Mesendoderm (in vitro differentiated cells): ENCODE measurements around the gene CDR2L.

ENCODE experiments used
- DNase-seq: peaks from one replicate; pipeline ENCODE4 v3.0.0; 2013
- H2AK5ac ChIP-seq: 2 replicates; pipeline ENCODE4 v1.6.1; 2013; ENCODE audit warnings: low read length, inconsistent platforms
- H2BK120ac ChIP-seq: 2 replicates; pipeline ENCODE4 v1.6.1; 2013; ENCODE audit warnings: low read depth, mild to moderate bottlenecking, low read length, moderate library complexity, mixed read lengths
- H2BK15ac ChIP-seq: replicated peaks from 2 replicates; pipeline ENCODE4 v1.6.1; 2013; ENCODE audit warnings: low read depth, mild to moderate bottlenecking, moderate library complexity
- H2BK5ac ChIP-seq: 2 replicates; pipeline ENCODE4 v1.6.1; 2013; ENCODE audit warnings: low read length, inconsistent platforms
- H3K18ac ChIP-seq: 2 replicates; pipeline ENCODE4 v1.6.1; 2013; ENCODE audit warnings: mild to moderate bottlenecking, low read length, mixed read lengths
- H3K23ac ChIP-seq: one replicate; pipeline ENCODE4 v1.6.1; 2013; ENCODE audit warnings: low read length
- H3K27ac ChIP-seq: 2 replicates; pipeline ENCODE4 v1.5.1; 2013; ENCODE audit warnings: low read depth, mild to moderate bottlenecking, inconsistent platforms, low read length, moderate library complexity
- H3K27me3 ChIP-seq: 2 replicates; pipeline ENCODE4 v1.6.1; 2013; ENCODE audit warnings: low read length, control low read depth, mild to moderate bottlenecking, inconsistent platforms; ENCODE audit not compliant: insufficient read depth, poor library complexity
- H3K36me3 ChIP-seq: 2 replicates; pipeline ENCODE4 v1.6.1; 2013; ENCODE audit warnings: low read length, inconsistent platforms; ENCODE audit not compliant: control insufficient read depth, insufficient read depth
- H3K4ac ChIP-seq: one replicate; pipeline ENCODE4 v1.6.1; 2013; ENCODE audit warnings: low read depth, mild to moderate bottlenecking, low read length, moderate library complexity
- H3K4me1 ChIP-seq: 2 replicates; pipeline ENCODE4 v1.6.1; 2013; ENCODE audit warnings: low read depth, low read length, inconsistent platforms; ENCODE audit not compliant: control insufficient read depth
- H3K4me2 ChIP-seq: 2 replicates; pipeline ENCODE4 v1.6.1; 2013; ENCODE audit warnings: low read length
- H3K4me3 ChIP-seq: 2 replicates; pipeline ENCODE4 v1.5.1; 2013; ENCODE audit warnings: mild to moderate bottlenecking, low read length
- H3K56ac ChIP-seq: one replicate; pipeline ENCODE4 v1.6.1; 2013; ENCODE audit warnings: low read length
- H3K79me1 ChIP-seq: 2 replicates; pipeline ENCODE4 v1.6.1; 2013; ENCODE audit warnings: low read length, inconsistent platforms
- H3K79me2 ChIP-seq: 2 replicates; pipeline ENCODE4 v1.6.1; 2013; ENCODE audit warnings: mild to moderate bottlenecking, low read length; ENCODE audit not compliant: control insufficient read depth, insufficient read depth
- H3K9ac ChIP-seq: 2 replicates; pipeline ENCODE4 v1.6.1; 2013; ENCODE audit warnings: low read length, inconsistent platforms
- H4K5ac ChIP-seq: one replicate; pipeline ENCODE4 v1.6.1; 2013; ENCODE audit warnings: low read length
- H4K8ac ChIP-seq: one replicate; pipeline ENCODE4 v1.6.1; 2013; ENCODE audit warnings: low read depth, mild to moderate bottlenecking, control low read depth, low read length, moderate library complexity
- WGBS: extraction: QIAGEN DNeasy Blood & Tissue Kit; methylation state at CpG from one replicate; pipeline ENCODE4 v1.1.7; 2013; ENCODE audit warnings: low lambda C conversion rate, missing lambda C conversion rate; ENCODE audit not compliant: insufficient coverage; ENCODE audit errors: extremely low coverage; 5-methylcytosine and 5-hydroxymethylcytosine counted together

The CDR2L gene

GRCh38 chr17:74951680-74952421 is 35.6 kb upstream of the CDR2L start:
- Histone ChIP-seq H3K23ac (no peak overlapping the region), H3K56ac (no peak overlapping the region), H2BK120ac (no peak overlapping the region), H3K27me3 (no peaks in the 10 kb centered on the region), H4K5ac (no peak overlapping the region), H3K27ac (no peak overlapping the region), H3K36me3 (no peaks in the 10 kb centered on the region), H3K79me2 (no peaks in the 10 kb centered on the region), H3K4me3 (no peak overlapping the region), H4K8ac (no peak overlapping the region), H3K4me1 (no peaks in the 10 kb centered on the region), H2BK5ac (no peak overlapping the region), H3K4me2 (no peak overlapping the region), H2BK15ac (no peak overlapping the region), H2AK5ac (no peak overlapping the region), H3K9ac (no peak overlapping the region), H3K79me1 (no peaks in the 10 kb centered on the region), H3K4ac (no peak overlapping the region), H3K18ac (no peak overlapping the region)
- DNase-seq = no peak
- no CpG with 5 or more reads among the region's 32 CpGs for WGBS

DNA sequence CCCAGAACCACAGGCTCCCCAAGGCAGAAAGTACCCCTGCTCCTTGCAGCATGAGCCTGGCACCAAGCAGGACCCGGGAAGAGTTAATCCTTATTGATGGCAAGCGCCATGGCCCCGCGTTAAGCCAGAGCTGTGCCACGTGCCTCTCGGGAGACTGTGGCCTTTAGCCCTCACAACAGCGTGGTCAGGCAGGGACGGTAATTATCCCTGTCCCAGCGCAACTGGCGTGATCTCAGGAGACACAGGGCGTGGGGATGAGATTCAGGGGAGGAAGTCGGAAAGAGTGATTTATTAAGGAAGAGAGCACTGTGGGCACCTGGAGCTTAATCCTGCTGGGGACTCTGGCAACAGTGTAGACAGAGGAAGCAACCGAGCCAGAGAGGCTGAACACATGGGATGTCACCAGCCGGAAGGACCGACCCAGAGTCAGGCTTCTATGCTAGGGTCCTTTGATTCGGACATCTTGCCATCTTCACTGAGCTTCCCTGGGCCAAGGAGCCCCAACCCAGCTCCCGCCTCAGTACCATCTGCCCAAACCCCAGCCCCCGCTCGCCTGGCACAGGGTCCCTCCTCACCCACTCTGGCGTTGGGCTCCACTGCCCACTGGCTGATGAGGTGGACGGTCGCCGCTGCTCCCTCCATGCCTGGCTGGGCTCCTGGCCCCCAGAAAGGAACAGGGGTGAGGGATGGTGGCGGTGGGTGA is 34.9 kb upstream of the CDR2L start:
- no peak overlapping the region for H3K4ac ChIP-seq
- no peaks in the 10 kb centered on the region for H3K79me2 ChIP-seq
- H4K5ac ChIP-seq = no peak overlapping the region
- H3K18ac ChIP-seq = no peak overlapping the region
- no peak for DNase-seq
- no peak overlapping the region for H2BK5ac ChIP-seq
- no peaks in the 10 kb centered on the region for H3K4me1 ChIP-seq
- H3K23ac ChIP-seq = no peak overlapping the region
- no CpG with 5 or more reads among the region's 24 CpGs for WGBS
- H3K79me1 ChIP-seq = no peaks in the 10 kb centered on the region
- no peak overlapping the region for H3K56ac ChIP-seq
- no peak overlapping the region for H2AK5ac ChIP-seq
- no peak overlapping the region for H2BK120ac ChIP-seq
- no peak overlapping the region for H2BK15ac ChIP-seq
- no peak overlapping the region for H4K8ac ChIP-seq
- no peaks in the 10 kb centered on the region for H3K36me3 ChIP-seq
- H3K27ac ChIP-seq = no peak overlapping the region
- no peak overlapping the region for H3K4me3 ChIP-seq
- H3K27me3 ChIP-seq = no peaks in the 10 kb centered on the region
- H3K9ac ChIP-seq = no peak overlapping the region
- no peak overlapping the region for H3K4me2 ChIP-seq

DNA sequence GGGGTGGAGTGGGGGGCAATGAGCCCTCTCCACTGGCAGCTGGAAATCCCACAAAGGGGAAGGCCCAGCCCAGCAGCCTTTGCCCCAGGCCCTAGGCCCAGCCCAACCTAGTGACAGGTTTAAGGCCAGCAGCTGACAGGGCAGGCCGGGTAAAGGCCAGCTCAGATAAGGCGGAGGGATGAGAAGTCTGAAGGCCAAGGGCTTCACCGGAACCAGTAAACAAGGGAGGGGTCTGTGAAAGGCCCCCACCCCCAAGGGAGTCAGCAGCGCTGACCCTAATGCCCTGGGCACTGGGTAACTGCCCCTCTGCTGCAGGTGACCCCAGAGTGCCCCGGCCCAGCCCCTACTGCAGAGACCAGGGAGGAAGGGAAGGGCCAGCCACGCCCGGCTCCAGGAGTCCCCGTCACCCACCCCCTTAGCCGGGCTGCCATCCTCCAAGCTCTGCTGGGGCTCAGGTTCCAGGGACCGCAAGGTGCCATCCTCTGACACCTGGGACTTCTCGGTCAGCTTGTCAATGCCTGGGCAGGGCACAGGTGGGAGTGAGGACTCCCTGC is 34.2 kb upstream of the CDR2L start:
- H3K79me2 ChIP-seq = no peaks in the 10 kb centered on the region
- H3K27me3 ChIP-seq = no peaks in the 10 kb centered on the region
- H3K79me1 ChIP-seq = no peaks in the 10 kb centered on the region
- H4K5ac ChIP-seq = no peak overlapping the region
- no peak overlapping the region for H2BK120ac ChIP-seq
- H2BK5ac ChIP-seq = no peak overlapping the region
- no peak overlapping the region for H2BK15ac ChIP-seq
- no peak overlapping the region for H4K8ac ChIP-seq
- no peaks in the 10 kb centered on the region for H3K4me1 ChIP-seq
- no peak overlapping the region for H3K4me3 ChIP-seq
- H2AK5ac ChIP-seq = no peak overlapping the region
- no peak overlapping the region for H3K56ac ChIP-seq
- DNase-seq = no peak
- WGBS = no CpG with 5 or more reads among the region's 11 CpGs
- no peak overlapping the region for H3K4ac ChIP-seq
- no peaks in the 10 kb centered on the region for H3K36me3 ChIP-seq
- H3K9ac ChIP-seq = no peak overlapping the region
- H3K4me2 ChIP-seq = no peak overlapping the region
- no peak overlapping the region for H3K27ac ChIP-seq
- H3K23ac ChIP-seq = no peak overlapping the region
- no peak overlapping the region for H3K18ac ChIP-seq

- Histone ChIP-seq H3K9ac (no peak overlapping the region), H3K27ac (no peak overlapping the region), H3K18ac (no peak overlapping the region), H3K4me3 (no peak overlapping the region), H4K8ac (no peak overlapping the region), H3K79me1 (no peaks in the 10 kb centered on the region), H3K4ac (no peak overlapping the region), H3K79me2 (no peaks in the 10 kb centered on the region), H3K56ac (no peak overlapping the region), H2BK120ac (no peak overlapping the region), H3K27me3 (no peaks in the 10 kb centered on the region), H4K5ac (no peak overlapping the region), H3K23ac (no peak overlapping the region), H2AK5ac (no peak overlapping the region), H3K4me2 (no peak overlapping the region), H3K4me1 (no peaks in the 10 kb centered on the region), H2BK5ac (no peak overlapping the region), H2BK15ac (no peak overlapping the region), H3K36me3 (no peaks in the 10 kb centered on the region)
- no peak for DNase-seq
- WGBS = no CpG with 5 or more reads among the region's 15 CpGs
Measured at GRCh38 chr17:74954115-74954514, 33.3 kb upstream of the CDR2L start.

DNA sequence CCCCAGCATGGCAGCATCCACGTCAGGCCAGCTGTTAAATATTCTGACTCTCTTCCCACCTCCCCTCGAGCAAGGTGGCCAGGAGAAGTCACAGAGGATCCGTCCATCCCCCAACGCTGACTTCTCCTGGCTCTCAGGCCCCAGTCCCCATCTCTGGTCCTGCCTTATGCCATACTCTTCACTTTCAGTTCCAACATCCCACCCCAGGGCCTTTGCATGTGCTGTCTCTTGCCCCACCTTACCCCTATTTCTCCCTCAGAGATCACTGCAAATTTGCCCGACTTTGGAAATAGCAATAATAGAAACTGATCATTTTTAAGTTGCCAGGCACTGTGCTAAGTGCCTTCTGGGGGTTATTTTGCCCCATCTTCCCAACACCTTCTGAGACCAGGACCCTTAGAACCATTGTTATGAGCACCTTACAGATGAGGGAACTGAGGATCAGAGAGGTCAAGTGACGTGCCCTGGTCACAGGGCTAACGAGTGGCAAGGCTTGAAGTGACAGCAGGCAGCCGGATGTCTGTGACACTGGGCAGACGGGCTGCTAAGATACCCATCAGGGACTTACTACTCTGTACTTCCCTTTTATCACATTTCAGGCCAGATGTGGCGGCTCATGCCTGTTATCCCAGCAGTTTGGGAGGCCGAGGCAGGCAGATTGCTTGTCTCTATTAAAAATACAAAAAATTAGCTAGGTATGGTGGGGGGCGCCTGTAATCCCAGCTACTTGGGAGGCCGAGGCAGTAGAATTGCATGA is 32.6 kb upstream of the CDR2L start:
- Histone ChIP-seq H3K9ac (no peak overlapping the region), H3K4ac (no peak overlapping the region), H3K4me2 (no peak overlapping the region), H3K36me3 (no peaks in the 10 kb centered on the region), H2BK120ac (no peak overlapping the region), H4K5ac (no peak overlapping the region), H3K23ac (no peak overlapping the region), H3K4me1 (no peaks in the 10 kb centered on the region), H2BK5ac (no peak overlapping the region), H3K79me1 (no peaks in the 10 kb centered on the region), H3K18ac (no peak overlapping the region), H4K8ac (no peak overlapping the region), H3K27me3 (no peaks in the 10 kb centered on the region), H3K4me3 (no peak overlapping the region), H3K79me2 (no peaks in the 10 kb centered on the region), H3K27ac (no peak overlapping the region), H2AK5ac (no peak overlapping the region), H2BK15ac (no peak overlapping the region), H3K56ac (no peak overlapping the region)
- WGBS = no CpG with 5 or more reads among the region's 13 CpGs
- DNase-seq = no peak
